ENCODE results near the gene PHACTR1. TPM values are rescaled to one million over a fixed set of nuclear protein-coding genes. Genes with fewer than 3 reads are reported as not detected.
A peak's percentile ranks its signal among the peaks of the same experiment; 100 is the strongest.

The PHACTR1 gene
- total RNA-seq, 2 donors from 2014 or later, result 6.0 to 12.9 TPM

- intact Hi-C loops (cut with DNase I), result no loop called here
- H3K9me3 ChIP-seq, result no peaks in the 10 kb centered on the region
Measured at GRCh38 chr6:13247627-13248026, 531.1 kb downstream of the PHACTR1 start.

DNA sequence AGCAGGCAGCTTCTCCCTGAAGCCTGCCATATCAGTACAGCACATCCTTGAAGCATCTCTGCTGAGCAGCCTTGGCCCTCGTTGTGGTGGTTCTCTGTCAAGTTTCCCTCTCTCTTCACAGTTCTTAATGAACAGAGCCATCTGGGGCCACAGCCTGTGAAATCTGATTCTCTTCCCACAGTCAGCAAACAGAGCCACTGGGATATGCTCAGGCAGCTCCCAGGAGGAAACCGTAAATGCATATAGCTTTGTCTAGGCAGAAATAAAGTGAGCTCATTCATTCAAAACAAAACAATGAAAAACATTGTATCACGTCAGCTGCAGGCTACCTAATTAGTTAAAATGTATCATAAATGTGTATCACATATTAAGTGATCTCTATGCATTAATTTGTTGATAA, 531.5 kb downstream of the PHACTR1 start:
- TF ChIP-seq CTCF (IDR thresholded peaks at IDR 0.05) (no peak), POLR2A (IDR thresholded peaks at IDR 0.05) (no peak)
- Histone ChIP-seq H3K9me3 (no peaks in the 10 kb centered on the region), H3K36me3 (replicated peaks in 1 of 2; ENCODE audit: insufficient read depth in 1 of 2, low read depth in 2 of 2) (no peaks in the 10 kb centered on the region), H3K27me3 (no peaks in the 10 kb centered on the region), H3K4me3 (no peak overlapping the region), H3K27ac (no peak overlapping the region), H3K4me1 (peaks cover 7% of the 10 kb centered on the region)
- 45 to 54% methylated on average over 3 of the region's 3 CpGs for WGBS, 2 donors
- no peak for ATAC-seq
- peak in 1 of 4 donors; percentile 35 for DNase-seq
- intact Hi-C loops (cut with DNase I), result no loop called here

More at GRCh38 chr6:13247627-13248026, 531.1 kb downstream of the PHACTR1 start:
- no peak for ATAC-seq
- H3K27ac ChIP-seq, result no peak overlapping the region
- no peak for DNase-seq
- H3K4me1 ChIP-seq, result peaks cover 8% of the 10 kb centered on the region
- TF ChIP-seq POLR2A (IDR thresholded peaks at IDR 0.05) (no peak), CTCF (IDR thresholded peaks at IDR 0.05) (no peak)
- no peak overlapping the region for H3K4me3 ChIP-seq
- H3K27me3 ChIP-seq, result no peaks in the 10 kb centered on the region
- WGBS, 2 donors, result 82 to 91% methylated on average over 7 of the region's 7 CpGs
- H3K36me3 ChIP-seq (replicated peaks in 1 of 2; ENCODE audit: insufficient read depth in 1 of 2, low read depth in 2 of 2), result no peaks in the 10 kb centered on the region

DNA sequence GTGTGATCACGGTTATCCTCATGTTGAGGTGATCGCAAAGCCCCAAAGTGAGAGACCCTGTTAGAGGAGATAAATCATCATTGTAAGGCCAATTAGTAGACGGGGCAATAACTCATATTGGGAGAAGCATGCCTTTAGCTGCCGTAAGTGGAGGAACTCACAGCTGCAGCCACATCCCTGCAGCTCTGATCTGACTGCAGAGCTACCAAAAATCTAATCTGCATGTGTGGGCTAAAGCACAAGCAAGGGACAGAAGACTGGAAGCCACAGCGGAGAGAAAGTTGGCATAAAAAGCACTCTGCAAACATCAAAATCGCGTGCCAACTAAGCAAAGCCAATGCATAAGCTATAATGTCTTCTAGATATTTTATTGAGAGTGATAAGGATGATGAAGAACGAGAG, 532.0 kb downstream of the PHACTR1 start:
- TF ChIP-seq CTCF (IDR thresholded peaks at IDR 0.05) (no peak), POLR2A (IDR thresholded peaks at IDR 0.05) (no peak)
- intact Hi-C loops (cut with DNase I), result no loop called here
- Histone ChIP-seq H3K36me3 (replicated peaks in 1 of 2; ENCODE audit: insufficient read depth in 1 of 2, low read depth in 2 of 2) (no peaks in the 10 kb centered on the region), H3K27ac (no peak overlapping the region), H3K9me3 (no peaks in the 10 kb centered on the region), H3K4me1 (peaks cover 7% of the 10 kb centered on the region), H3K4me3 (no peak overlapping the region), H3K27me3 (no peaks in the 10 kb centered on the region)
- DNase-seq (no peak), ATAC-seq (no peak)
- 82 to 87% methylated on average over 8 of the region's 8 CpGs for WGBS, 2 donors

DNA sequence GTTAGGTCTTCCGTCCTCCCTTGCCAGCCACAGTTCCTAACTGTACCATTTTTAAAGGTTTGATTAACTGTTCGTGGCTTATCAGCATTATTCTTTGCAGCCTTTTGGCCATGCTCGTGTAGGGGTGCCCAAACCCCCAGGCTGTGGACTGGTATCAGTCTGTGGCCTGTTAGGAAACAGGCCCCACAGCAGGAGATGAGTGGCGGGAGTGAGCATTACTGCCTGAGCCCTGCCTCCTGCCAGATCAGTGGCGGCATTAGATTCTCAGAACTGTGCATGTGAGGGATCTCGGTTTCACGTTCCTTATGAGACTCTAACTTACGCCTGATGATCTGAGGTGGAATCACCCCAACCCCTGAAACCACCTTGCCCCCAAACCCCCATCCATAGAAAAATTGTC, 532.4 kb downstream of the PHACTR1 start:
- WGBS, 2 donors, result 95% methylated on average over 8 of the region's 8 CpGs
- H3K4me3 ChIP-seq, result no peak overlapping the region
- DNase-seq (no peak), ATAC-seq (no peak)
- no peak overlapping the region for H3K27ac ChIP-seq
- intact Hi-C loops (cut with DNase I), result no loop called here
- H3K36me3 ChIP-seq (replicated peaks in 1 of 2; ENCODE audit: insufficient read depth in 1 of 2, low read depth in 2 of 2), result no peaks in the 10 kb centered on the region
- no peaks in the 10 kb centered on the region for H3K27me3 ChIP-seq
- peaks cover 7% of the 10 kb centered on the region for H3K4me1 ChIP-seq
- H3K9me3 ChIP-seq, result no peaks in the 10 kb centered on the region
- no peak for TF ChIP-seq POLR2A (IDR thresholded peaks at IDR 0.05)
- TF ChIP-seq CTCF (IDR thresholded peaks at IDR 0.05), result no peak

DNA sequence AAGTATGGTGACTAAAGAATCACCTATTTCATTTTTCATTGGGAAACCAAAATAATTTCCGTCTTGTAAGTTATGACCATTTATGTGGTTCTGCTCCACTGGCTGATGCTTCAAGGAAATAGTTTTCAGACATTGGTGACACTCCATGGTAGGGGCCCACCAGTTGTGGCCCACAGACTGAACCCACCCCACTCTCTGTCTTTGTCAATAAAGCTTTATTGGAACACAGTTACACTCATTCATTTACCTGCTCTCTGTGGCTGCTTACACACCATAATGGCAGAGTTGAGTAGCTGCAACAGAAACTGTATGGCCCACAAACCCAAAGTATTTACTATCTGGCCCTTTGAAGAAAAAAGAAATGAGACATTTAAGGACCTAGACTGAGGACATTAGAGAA, 533.2 kb downstream of the PHACTR1 start:
- Histone ChIP-seq H3K27me3 (no peaks in the 10 kb centered on the region), H3K4me3 (no peak overlapping the region), H3K27ac (no peak overlapping the region), H3K9me3 (no peaks in the 10 kb centered on the region), H3K4me1 (peaks cover 7% of the 10 kb centered on the region), H3K36me3 (replicated peaks in 1 of 2; ENCODE audit: insufficient read depth in 1 of 2, low read depth in 2 of 2) (no peaks in the 10 kb centered on the region)
- intact Hi-C loops (cut with DNase I), result no loop called here
- DNase-seq (no peak), ATAC-seq (no peak)
- no peak for TF ChIP-seq POLR2A (IDR thresholded peaks at IDR 0.05)
- TF ChIP-seq CTCF (IDR thresholded peaks at IDR 0.05), result no peak
- 95% methylated on average over 1 of the region's 1 CpG for WGBS, 2 donors
